ENCODE measurements around the gene KMT2C. TPM values are rescaled to one million over a fixed set of nuclear protein-coding genes. Genes with fewer than 3 reads are reported as not detected.

Gene KMT2C
- total and polyA plus RNA-seq, 10 of the 15 experiments (the other 5 are each of a cell fraction or from before 2014, with no cell fraction given), result 3.3 to 45.2 (median 19.2) TPM

DNA sequence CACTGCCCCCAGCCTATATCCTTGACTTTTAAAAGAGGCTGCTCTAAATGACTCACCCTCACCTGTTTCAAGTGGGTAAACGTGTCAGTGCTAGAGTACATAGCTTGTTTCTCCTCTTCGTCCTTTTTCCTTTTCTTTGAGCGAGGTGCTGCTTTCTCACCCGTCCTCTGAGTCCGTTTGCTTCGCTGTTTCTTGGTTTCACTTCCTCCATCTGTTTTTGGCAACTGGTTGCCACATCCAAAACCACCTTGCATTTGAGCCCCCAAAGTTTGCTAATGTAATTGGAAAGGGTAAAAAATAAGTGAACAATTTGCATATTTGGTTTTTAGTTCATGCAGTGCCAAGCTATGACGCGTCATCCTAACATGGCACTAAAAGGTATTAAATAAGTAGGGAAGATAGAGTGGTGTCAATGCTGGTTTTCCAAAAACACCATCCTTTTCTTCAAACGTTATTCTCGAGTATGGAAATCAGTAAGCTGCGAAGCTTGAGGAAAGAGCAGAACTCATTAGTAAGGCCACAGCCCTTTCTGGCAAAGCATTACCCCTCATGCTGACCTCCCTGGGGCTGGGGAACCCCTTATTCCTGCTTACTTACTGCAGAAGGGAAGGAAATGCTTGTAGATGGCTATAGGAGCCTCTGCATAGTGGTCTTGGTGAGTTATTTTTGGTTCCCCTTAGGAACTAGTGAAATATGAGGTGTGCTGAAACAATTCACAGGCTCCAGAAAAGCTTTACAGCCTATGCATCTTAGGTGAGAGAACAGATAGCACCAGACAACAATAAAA, 276.8 kb downstream of the KMT2C start (continued):
- peak; percentile 74; the same call in 1 of the 2 replicates for TF ChIP-seq ZNF687 (IDR thresholded peaks at IDR 0.05)
- TF ChIP-seq ZBED1 (IDR thresholded peaks at IDR 0.05; ENCODE audit: borderline replicate concordance), result 0 out of 2 replicates have a peak, but pooled peaks have one; percentile 25
- TF ChIP-seq TCF12 (IDR thresholded peaks at IDR 0.05; ENCODE audit: low read depth, low read length), result peak; percentile 61; the same call in 1 of the 2 replicates
- no peak for TF ChIP-seq ZNF384 (IDR thresholded peaks at IDR 0.05; ENCODE audit: borderline replicate concordance, low read depth, low read length)
- TF ChIP-seq ETV6 (conservative IDR thresholded peaks at IDR 0.05 in 1 of 2, IDR thresholded peaks at IDR 0.05 in 1 of 2; ENCODE audit: borderline replicate concordance in 1 of 2, low read depth in 1 of 2), result peak in 1 of 2 experiments; percentile 86; a peak in 2 of 4 replicates
- TF ChIP-seq TBL1XR1 (IDR thresholded peaks at IDR 0.05; ENCODE audit: low read depth, low read length), result peak; percentile 72
- TF ChIP-seq TCF3 (IDR thresholded peaks at IDR 0.05; ENCODE audit: borderline replicate concordance, insufficient read depth, low read depth, low read length), result 0 out of 2 replicates have a peak, but pooled peaks have one; percentile 20
- TF ChIP-seq TAF1 (IDR thresholded peaks at IDR 0.05; ENCODE audit: borderline replicate concordance, low read depth, low read length), result no peak; the same call in 1 of the 2 replicates
- TF ChIP-seq SIN3A (IDR thresholded peaks at IDR 0.05; ENCODE audit: low read depth, low read length), result no peak
- no peak for TF ChIP-seq POLR2A (IDR thresholded peaks at IDR 0.05; ENCODE audit: low read depth, low read length)
- peak; percentile 34; the same call in 1 of the 2 replicates for TF ChIP-seq SMARCA5 (IDR thresholded peaks at IDR 0.05)
- TF ChIP-seq MXI1 (IDR thresholded peaks at IDR 0.05; ENCODE audit: low read depth, low read length), result peak; percentile 66
- peak; percentile 97 for TF ChIP-seq MTA3 (IDR thresholded peaks at IDR 0.05; ENCODE audit: borderline replicate concordance, low read length)
- TF ChIP-seq, protein P1, sequence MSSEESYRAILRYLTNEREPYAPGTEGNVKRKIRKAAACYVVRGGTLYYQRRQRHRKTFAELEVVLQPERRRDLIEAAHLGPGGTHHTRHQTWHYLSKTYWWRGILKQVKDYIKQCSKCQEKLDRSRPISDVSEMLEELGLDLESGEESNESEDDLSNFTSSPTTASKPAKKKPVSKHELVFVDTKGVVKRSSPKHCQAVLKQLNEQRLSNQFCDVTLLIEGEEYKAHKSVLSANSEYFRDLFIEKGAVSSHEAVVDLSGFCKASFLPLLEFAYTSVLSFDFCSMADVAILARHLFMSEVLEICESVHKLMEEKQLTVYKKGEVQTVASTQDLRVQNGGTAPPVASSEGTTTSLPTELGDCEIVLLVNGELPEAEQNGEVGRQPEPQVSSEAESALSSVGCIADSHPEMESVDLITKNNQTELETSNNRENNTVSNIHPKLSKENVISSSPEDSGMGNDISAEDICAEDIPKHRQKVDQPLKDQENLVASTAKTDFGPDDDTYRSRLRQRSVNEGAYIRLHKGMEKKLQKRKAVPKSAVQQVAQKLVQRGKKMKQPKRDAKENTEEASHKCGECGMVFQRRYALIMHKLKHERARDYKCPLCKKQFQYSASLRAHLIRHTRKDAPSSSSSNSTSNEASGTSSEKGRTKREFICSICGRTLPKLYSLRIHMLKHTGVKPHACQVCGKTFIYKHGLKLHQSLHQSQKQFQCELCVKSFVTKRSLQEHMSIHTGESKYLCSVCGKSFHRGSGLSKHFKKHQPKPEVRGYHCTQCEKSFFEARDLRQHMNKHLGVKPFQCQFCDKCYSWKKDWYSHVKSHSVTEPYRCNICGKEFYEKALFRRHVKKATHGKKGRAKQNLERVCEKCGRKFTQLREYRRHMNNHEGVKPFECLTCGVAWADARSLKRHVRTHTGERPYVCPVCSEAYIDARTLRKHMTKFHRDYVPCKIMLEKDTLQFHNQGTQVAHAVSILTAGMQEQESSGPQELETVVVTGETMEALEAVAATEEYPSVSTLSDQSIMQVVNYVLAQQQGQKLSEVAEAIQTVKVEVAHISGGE (CRISPR knock-in tag; IDR thresholded peaks at IDR 0.05), result no peak
- TF ChIP-seq USF1 (IDR thresholded peaks at IDR 0.05; ENCODE audit: borderline replicate concordance, extremely low read length, insufficient read depth, low read depth, low read length), result no peak
- no peak for TF ChIP-seq USF2 (IDR thresholded peaks at IDR 0.05; ENCODE audit: borderline replicate concordance, low read depth, low read length)
- TF ChIP-seq RELB (IDR thresholded peaks at IDR 0.05; ENCODE audit: low read depth), result peak; percentile 94

All from GM12878 (cell line).